Effector CD8-positive, alpha-beta T cell (primary cell): Measurements from ENCODE around the gene GDF10.

Experiments used
- DNase-seq: peaks from one replicate; lab custom pipeline; 2025; lab: John Stamatoyannopoulos, UW

Gene GDF10

GRCh38 chr10:47315421-47315820, 15.4 kb downstream of the GDF10 start:
- DNase-seq: no peak

GRCh38 chr10:47316131-47316530, 16.1 kb downstream of the GDF10 start:
- DNase-seq: no peak

GRCh38 chr10:47317251-47317650, 17.3 kb downstream of the GDF10 start:
- DNase-seq: no peak

GRCh38 chr10:47318706-47319105, 18.7 kb downstream of the GDF10 start:
- no peak for DNase-seq

- no peak for DNase-seq
Observed at GRCh38 chr10:47319784-47320183, 19.8 kb downstream of the GDF10 start.

- DNase-seq: no peak
Observed at GRCh38 chr10:47320812-47321211, 20.8 kb downstream of the GDF10 start.

- DNase-seq: no peak
Observed at GRCh38 chr10:47321521-47322195, 21.7 kb downstream of the GDF10 start.

- DNase-seq: no peak
Observed at GRCh38 chr10:47322300-47323061, 22.5 kb downstream of the GDF10 start, which contains the start of gene GDF2. Gene GDF2, plus strand, starts transcription at chr10:47322454. Its CDS starts 215 bp downstream, at chr10:47322669.

GRCh38 chr10:47323087-47323486, 23.1 kb downstream of the GDF10 start:
- no peak for DNase-seq

GRCh38 chr10:47323636-47324296, 23.8 kb downstream of the GDF10 start:
- no peak for DNase-seq

GRCh38 chr10:47325303-47326291, 25.6 kb downstream of the GDF10 start:
- no peak for DNase-seq

GRCh38 chr10:47326306-47326926, 26.4 kb downstream of the GDF10 start:
- DNase-seq: no peak

- DNase-seq: no peak
Observed at GRCh38 chr10:47326927-47327330, 26.9 kb downstream of the GDF10 start.

- no peak for DNase-seq
Observed at GRCh38 chr10:47329855-47330254, 29.9 kb downstream of the GDF10 start.

GRCh38 chr10:47330366-47330765, 30.4 kb downstream of the GDF10 start:
- no peak for DNase-seq

- DNase-seq: no peak
Observed at GRCh38 chr10:47330804-47331203, 30.8 kb downstream of the GDF10 start.

GRCh38 chr10:47331491-47331890, 31.5 kb downstream of the GDF10 start:
- DNase-seq: no peak

GRCh38 chr10:47331954-47332353, 32.0 kb downstream of the GDF10 start:
- no peak for DNase-seq

- no peak for DNase-seq
Observed at GRCh38 chr10:47332371-47332770, 32.4 kb downstream of the GDF10 start.

- DNase-seq: no peak
Observed at GRCh38 chr10:47332946-47333345, 32.9 kb downstream of the GDF10 start.

- no peak for DNase-seq
Observed at GRCh38 chr10:47333532-47333931, 33.5 kb downstream of the GDF10 start.
